ENCODE measurements around the gene SEZ6L. TPM values are rescaled to one million over a fixed set of nuclear protein-coding genes. Genes with fewer than 3 reads are reported as not detected.

SEZ6L gene
- total and polyA plus RNA-seq, 10 of the 15 experiments (the other 5 are each of a cell fraction or from before 2014, with no cell fraction given), result not detected

GRCh38 chr22:26287382-26288225, 118.3 kb downstream of the SEZ6L start:
- DNase-seq (ENCODE audit: low read depth, low spot score) (no peak), ATAC-seq (no peak), FAIRE-seq (no peak)
- Histone ChIP-seq H2AFZ (ENCODE audit: control insufficient read depth, low read depth, low read length) (no peak overlapping the region), H3K4me1 (ENCODE audit: control insufficient read depth, insufficient read depth, low read length) (no peaks in the 10 kb centered on the region), H4K20me1 (ENCODE audit: control insufficient read depth, insufficient read depth) (no peaks in the 10 kb centered on the region), H3K27me3 (replicated peaks in 1 of 2; ENCODE audit: control insufficient read depth in 2 of 2, insufficient read depth in 2 of 2, low read length in 1 of 2) (no peaks in the 10 kb centered on the region), H3K9me3 (replicated peaks; ENCODE audit: control insufficient read depth, insufficient read depth, low read length) (no peaks in the 10 kb centered on the region), H3K36me3 (ENCODE audit: control insufficient read depth in 2 of 2, insufficient read depth in 2 of 2, low read length in 1 of 2) (no peaks in the 10 kb centered on the region), H3K79me2 (ENCODE audit: control insufficient read depth, insufficient read depth, low read length) (no peaks in the 10 kb centered on the region), H3K4me2 (ENCODE audit: control insufficient read depth, insufficient read depth) (no peak overlapping the region), H3K4me3 (no peak overlapping the region), H3K27ac (ENCODE audit: control insufficient read depth, insufficient read depth) (no peak overlapping the region), H3K9ac (ENCODE audit: control insufficient read depth, insufficient read depth, low read length) (no peak overlapping the region)
- intact Hi-C loops (cut with micrococcal nuclease; ENCODE audit: unreplicated experiment) (loop anchor here (10.0 kb wide), 1 partner anchor 57 kb away; no protein-coding TSS in a partner anchor), in situ Hi-C loops (cut with MboI) (no loop called here)
- CTCF ChIA-PET, result no interaction called here
- POLR2A ChIA-PET, result no interaction called here
- RAD21 ChIA-PET (ENCODE audit: unreplicated experiment), result no interaction called here
- SMC1A ChIA-PET (ENCODE audit: uncharacterized antibody, unreplicated experiment), result interaction anchor here (1.2 kb wide), 1 partner anchor 16 kb away, joined by 4 read pairs; no protein-coding TSS in a partner anchor
- 49% methylated on average over 7 of the region's 7 CpGs for WGBS (ENCODE audit: insufficient coverage, insufficient replicate concordance, low lambda C conversion rate, missing lambda C conversion rate)
- BruUV-seq (replicated peaks), result no TSS peak
- TF ChIP-seq IRF4 (IDR thresholded peaks at IDR 0.05; ENCODE audit: low read depth, low read length) (no peak), MYB (IDR thresholded peaks at IDR 0.05; ENCODE audit: borderline replicate concordance, low read depth, low read length) (no peak), ATF7 (IDR thresholded peaks at IDR 0.05; ENCODE audit: low read depth) (no peak), IKZF2 (IDR thresholded peaks at IDR 0.05) (no peak), LARP7 (IDR thresholded peaks at IDR 0.05) (no peak), ESRRA (IDR thresholded peaks at IDR 0.05; ENCODE audit: low read length) (no peak), USF2 (IDR thresholded peaks at IDR 0.05; ENCODE audit: borderline replicate concordance, low read depth, low read length) (no peak), SMAD5 (IDR thresholded peaks at IDR 0.05; ENCODE audit: low read depth) (no peak), NR2C2 (IDR thresholded peaks at IDR 0.05; ENCODE audit: borderline replicate concordance, control insufficient read depth, insufficient read length, low read depth) (no peak), ZBTB33 (IDR thresholded peaks at IDR 0.05) (no peak), EZH2 (IDR thresholded peaks at IDR 0.05; ENCODE audit: borderline replicate concordance, control insufficient read depth, low read depth, low read length) (no peak), CHD4 (IDR thresholded peaks at IDR 0.05) (no peak), ZSCAN29 (IDR thresholded peaks at IDR 0.05) (no peak), SMARCA5 (IDR thresholded peaks at IDR 0.05) (no peak)
